ENCODE results near the gene PADI3. TPM values are rescaled to one million over a fixed set of nuclear protein-coding genes. Genes with fewer than 3 reads are reported as not detected.

The PADI3 gene
- total and polyA plus RNA-seq, 2 donors (not counting 3 experiments of a cell fraction or from before 2014, with no cell fraction given) = not detected

DNA sequence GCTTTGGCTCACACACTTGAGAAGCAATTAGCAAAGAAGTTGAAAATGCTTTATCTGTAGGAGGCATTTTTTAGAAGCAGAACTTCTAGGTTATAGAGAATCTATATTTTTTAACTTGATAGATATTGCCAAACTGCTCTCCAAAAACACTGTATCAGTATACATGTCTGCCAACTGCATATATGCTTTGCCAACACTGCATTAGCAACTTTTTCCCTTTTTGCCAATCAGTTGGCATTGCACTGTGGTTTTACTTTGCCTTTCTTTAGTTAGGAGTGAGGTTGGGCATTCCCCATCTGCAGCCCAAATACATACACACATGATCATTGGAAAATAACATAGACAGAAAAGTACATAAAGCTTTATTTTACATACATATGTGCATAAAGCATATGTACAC is 15.0 kb downstream of the PADI3 start:
- dilution Hi-C loops (cut with MboI; ENCODE audit: extremely low pct_ligation_motif_present, low sequenced_read_pairs) (no loop called here), intact Hi-C loops (cut with micrococcal nuclease) (no loop called here)
- no peaks in the 10 kb centered on the region for H3K36me3 ChIP-seq (ENCODE audit: control insufficient read depth in 2 of 2, extremely low read depth in 1 of 2, insufficient read depth in 2 of 2, low read length in 2 of 2)
- no peak overlapping the region for H2AFZ ChIP-seq (ENCODE audit: low read depth, low read length)
- H3K9ac ChIP-seq (replicated peaks; ENCODE audit: extremely low read depth, insufficient read depth, low read length) = no peak overlapping the region
- no peak for TF ChIP-seq MYC (IDR thresholded peaks at IDR 0.05; ENCODE audit: low read depth, low read length)
- TF ChIP-seq GATA2 (IDR thresholded peaks at IDR 0.05; ENCODE audit: insufficient read depth, insufficient read length, low read depth, low read length) = no peak
- no peaks in the 10 kb centered on the region for H3K9me1 ChIP-seq (replicated peaks; ENCODE audit: control insufficient read depth, extremely low read depth, insufficient read depth, low read length)
- BruUV-seq (replicated peaks) = no TSS peak
- no peak overlapping the region for H3K4me3 ChIP-seq (replicated peaks in 1 of 3; ENCODE audit: insufficient read depth in 1 of 3, low read depth in 1 of 3, low read length in 3 of 3)
- ChIA-PET POLR2A (no interaction called here), CTCF (interaction anchor here (2.9 kb wide), 1 partner anchor 10 kb away, joined by 22 read pairs; no protein-coding TSS in a partner anchor)
- H4K20me1 ChIP-seq (replicated peaks; ENCODE audit: control insufficient read depth, extremely low read depth, insufficient read depth, low read length) = no peaks in the 10 kb centered on the region
- peaks cover 3 to 8% of the 10 kb centered on the region in 2 experiments for H3K27me3 ChIP-seq (ENCODE audit: control insufficient read depth in 2 of 2, insufficient read depth in 2 of 2, low read length in 2 of 2)
- H3K79me2 ChIP-seq (ENCODE audit: control insufficient read depth, insufficient read depth, low read length) = no peaks in the 10 kb centered on the region
- no peaks in the 10 kb centered on the region for H3K4me1 ChIP-seq (ENCODE audit: control insufficient read depth, extremely low read depth, insufficient read depth, low read length)
- no peak overlapping the region for H3K4me2 ChIP-seq (ENCODE audit: insufficient read depth, low read length)
- no peak for FAIRE-seq
- no peaks in the 10 kb centered on the region for H3K9me3 ChIP-seq (replicated peaks; ENCODE audit: control insufficient read depth, insufficient read depth, low read length)
- no peak for DNase-seq (ENCODE audit: low read depth, low spot score)
- no peak overlapping the region for H3K27ac ChIP-seq (ENCODE audit: insufficient read depth, low read depth, low read length)

DNA sequence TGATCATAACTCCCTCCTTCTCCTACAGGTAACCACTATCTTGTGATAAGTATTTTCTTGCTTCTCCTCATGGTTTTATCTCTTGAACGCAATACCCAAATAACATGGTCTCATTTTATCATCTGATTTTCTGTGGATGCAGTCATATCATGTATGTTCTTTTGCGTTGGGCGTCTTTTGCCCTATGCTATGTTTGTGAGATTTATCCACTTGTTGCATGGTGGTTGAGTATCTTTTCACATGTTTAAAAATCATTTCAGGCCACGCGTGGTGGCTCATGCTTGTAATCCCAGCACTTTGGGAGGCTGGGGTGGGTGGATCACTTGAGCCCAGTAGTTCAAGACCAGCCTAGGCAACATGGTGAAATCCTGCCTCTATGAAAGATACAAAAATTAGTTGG is 15.6 kb downstream of the PADI3 start:
- POLR2A ChIA-PET = no interaction called here
- no TSS peak for BruUV-seq (replicated peaks)
- H3K4me3 ChIP-seq (replicated peaks in 1 of 3; ENCODE audit: insufficient read depth in 1 of 3, low read depth in 1 of 3, low read length in 3 of 3) = no peak overlapping the region
- no peaks in the 10 kb centered on the region for H3K79me2 ChIP-seq (ENCODE audit: control insufficient read depth, insufficient read depth, low read length)
- no peaks in the 10 kb centered on the region for H3K9me1 ChIP-seq (replicated peaks; ENCODE audit: control insufficient read depth, extremely low read depth, insufficient read depth, low read length)
- dilution Hi-C loops (cut with MboI; ENCODE audit: extremely low pct_ligation_motif_present, low sequenced_read_pairs) (no loop called here), intact Hi-C loops (cut with micrococcal nuclease) (no loop called here)
- TF ChIP-seq EZH2 (IDR thresholded peaks at IDR 0.05; ENCODE audit: borderline replicate concordance, low read depth, low read length, severe bottlenecking) = no peak
- no peak for TF ChIP-seq POLR2A (IDR thresholded peaks at IDR 0.05; ENCODE audit: low read depth, low read length)
- no peak for TF ChIP-seq GATA2 (IDR thresholded peaks at IDR 0.05; ENCODE audit: insufficient read depth, insufficient read length, low read depth, low read length)
- TF ChIP-seq, protein P1, sequence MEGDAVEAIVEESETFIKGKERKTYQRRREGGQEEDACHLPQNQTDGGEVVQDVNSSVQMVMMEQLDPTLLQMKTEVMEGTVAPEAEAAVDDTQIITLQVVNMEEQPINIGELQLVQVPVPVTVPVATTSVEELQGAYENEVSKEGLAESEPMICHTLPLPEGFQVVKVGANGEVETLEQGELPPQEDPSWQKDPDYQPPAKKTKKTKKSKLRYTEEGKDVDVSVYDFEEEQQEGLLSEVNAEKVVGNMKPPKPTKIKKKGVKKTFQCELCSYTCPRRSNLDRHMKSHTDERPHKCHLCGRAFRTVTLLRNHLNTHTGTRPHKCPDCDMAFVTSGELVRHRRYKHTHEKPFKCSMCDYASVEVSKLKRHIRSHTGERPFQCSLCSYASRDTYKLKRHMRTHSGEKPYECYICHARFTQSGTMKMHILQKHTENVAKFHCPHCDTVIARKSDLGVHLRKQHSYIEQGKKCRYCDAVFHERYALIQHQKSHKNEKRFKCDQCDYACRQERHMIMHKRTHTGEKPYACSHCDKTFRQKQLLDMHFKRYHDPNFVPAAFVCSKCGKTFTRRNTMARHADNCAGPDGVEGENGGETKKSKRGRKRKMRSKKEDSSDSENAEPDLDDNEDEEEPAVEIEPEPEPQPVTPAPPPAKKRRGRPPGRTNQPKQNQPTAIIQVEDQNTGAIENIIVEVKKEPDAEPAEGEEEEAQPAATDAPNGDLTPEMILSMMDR (IDR thresholded peaks at IDR 0.05; ENCODE audit: extremely low read depth in 1 of 2, insufficient read depth in 1 of 2, low read depth in 1 of 2, low read length in 2 of 2) = no peak
- no peak for TF ChIP-seq JUN (IDR thresholded peaks at IDR 0.05; ENCODE audit: borderline replicate concordance, insufficient read depth, insufficient read length, low read depth)
- TF ChIP-seq FOS (IDR thresholded peaks at IDR 0.05; ENCODE audit: borderline replicate concordance, insufficient read depth, low read length) = no peak
- TF ChIP-seq MYC (IDR thresholded peaks at IDR 0.05; ENCODE audit: low read depth, low read length) = no peak
- H3K36me3 ChIP-seq (ENCODE audit: control insufficient read depth in 2 of 2, extremely low read depth in 1 of 2, insufficient read depth in 2 of 2, low read length in 2 of 2) = no peaks in the 10 kb centered on the region
- no peaks in the 10 kb centered on the region for H4K20me1 ChIP-seq (replicated peaks; ENCODE audit: control insufficient read depth, extremely low read depth, insufficient read depth, low read length)
- H2AFZ ChIP-seq (ENCODE audit: low read depth, low read length) = no peak overlapping the region
- H3K27me3 ChIP-seq (ENCODE audit: control insufficient read depth in 2 of 2, insufficient read depth in 2 of 2, low read length in 2 of 2) = peaks cover 3 to 8% of the 10 kb centered on the region in 2 experiments
- CTCF ChIA-PET = no interaction called here
- no peak for FAIRE-seq
- no peak overlapping the region for H3K9ac ChIP-seq (replicated peaks; ENCODE audit: extremely low read depth, insufficient read depth, low read length)
- DNase-seq (ENCODE audit: low read depth, low spot score) = no peak
- no peaks in the 10 kb centered on the region for H3K9me3 ChIP-seq (replicated peaks; ENCODE audit: control insufficient read depth, insufficient read depth, low read length)
- no peak overlapping the region for H3K27ac ChIP-seq (ENCODE audit: insufficient read depth, low read depth, low read length)
- no peaks in the 10 kb centered on the region for H3K4me1 ChIP-seq (ENCODE audit: control insufficient read depth, extremely low read depth, insufficient read depth, low read length)
- no peak overlapping the region for H3K4me2 ChIP-seq (ENCODE audit: insufficient read depth, low read length)

All from endothelial cell of umbilical vein (primary cell).